ENCODE data around the gene ISG20L2. TPM values are rescaled to one million over a fixed set of nuclear protein-coding genes. Genes with fewer than 3 reads are reported as not detected.
A peak's percentile ranks its signal among the peaks of the same experiment; 100 is the strongest.

The ISG20L2 gene
- total and polyA plus RNA-seq, 12 donors = 5.7 to 17.5 (median 13.3) TPM

GRCh38 chr1:156673387-156674121 is 55.0 kb downstream of the ISG20L2 start:
- DNase-seq (no peak), ATAC-seq (no peak)
- Histone ChIP-seq H3K4me1 (peaks cover 48 to 96% (median 77%) of the 10 kb centered on the region in 9 donors), H3K36me3 (peaks cover 0 to 56% (median 27%) of the 10 kb centered on the region in 9 donors), H3K4me3 (peak overlapping the region in 9 of 10 donors; percentile 61 to 94 (median 82)), H3K27ac (peak overlapping the region; percentile 9 to 99 (median 92)), H3K27me3 (peaks cover 0 to 35% (median 0%) of the 10 kb centered on the region in 7 donors), H3K9me3 (no peaks in the 10 kb centered on the region)
- intact Hi-C loops (cut with DNase I) = no loop called here
- no peak for TF ChIP-seq CTCF (IDR thresholded peaks at IDR 0.05)
- 44 to 45% methylated on average over 8 of the region's 8 CpGs for WGBS, 2 donors

Other genes with a start within 250 kb of the ISG20L2 start
- gene MEF2D, start 228.0 kb downstream of the ISG20L2 start, total RNA-seq = 100 to 1,000 TPM in 4 of 10 donors, 10 to 100 TPM in 6; 81.1 to 127 (median 96.5) TPM
- gene MEF2D, start 228.0 kb downstream of the ISG20L2 start, polyA plus RNA-seq = 10 to 100 TPM; 31.6 to 37.7 TPM
- gene IQGAP3, start 156.2 kb downstream of the ISG20L2 start, total RNA-seq = 1 to 10 TPM in 3 of 10 donors, under 1 TPM in 7; 0.07 to 3.8 (median 0.39) TPM
- gene IQGAP3, start 156.2 kb downstream of the ISG20L2 start, polyA plus RNA-seq = under 1 TPM; 0.09 to 0.22 TPM
- gene TTC24, start 149.0 kb downstream of the ISG20L2 start, total RNA-seq = under 1 TPM in 1 of 10 donors, not detected in 9; 0.21 TPM
- under 1 TPM in 1 of 2 donors, not detected in 1; 0.03 TPM for gene TTC24, start 149.0 kb downstream of the ISG20L2 start, polyA plus RNA-seq
- 100 to 1,000 TPM in 9 of 10 donors, 10 to 100 TPM in 1; 93.1 to 134 (median 112) TPM for gene NAXE, start 137.0 kb downstream of the ISG20L2 start, total RNA-seq
- 100 to 1,000 TPM in 1 of 2 donors, 10 to 100 TPM in 1; 59.8 to 103 TPM for gene NAXE, start 137.0 kb downstream of the ISG20L2 start, polyA plus RNA-seq
- 10 to 100 TPM in 9 of 10 donors, 1 to 10 TPM in 1; 9.3 to 25.4 (median 13.3) TPM for gene GPATCH4, start 127.3 kb downstream of the ISG20L2 start, total RNA-seq
- 10 to 100 TPM; 24.1 to 34.5 TPM for gene GPATCH4, start 127.3 kb downstream of the ISG20L2 start, polyA plus RNA-seq
- gene HAPLN2, start 109.4 kb downstream of the ISG20L2 start, total RNA-seq = 1 to 10 TPM in 3 of 10 donors, under 1 TPM in 6, not detected in 1; 0.24 to 1.7 (median 0.77) TPM
- gene HAPLN2, start 109.4 kb downstream of the ISG20L2 start, polyA plus RNA-seq = 1 to 10 TPM; 3.0 to 6.3 TPM
- under 1 TPM in 6 of 10 donors, not detected in 4; 0.14 to 0.52 (median 0.24) TPM for gene BCAN, start 86.6 kb downstream of the ISG20L2 start, total RNA-seq
- gene BCAN, start 86.6 kb downstream of the ISG20L2 start, polyA plus RNA-seq = under 1 TPM; 0.20 to 0.29 TPM
- 100 to 1,000 TPM in 9 of 10 donors, 10 to 100 TPM in 1; 84.6 to 389 (median 196) TPM for gene NES, start 51.4 kb downstream of the ISG20L2 start, total RNA-seq
- gene NES, start 51.4 kb downstream of the ISG20L2 start, polyA plus RNA-seq = 100 to 1,000 TPM in 1 of 2 donors, 10 to 100 TPM in 1; 46.8 to 116 TPM
- gene CRABP2, start 23.2 kb downstream of the ISG20L2 start, total RNA-seq = 1 to 10 TPM in 4 of 10 donors, under 1 TPM in 5, not detected in 1; 0.25 to 2.7 (median 0.64) TPM
- gene CRABP2, start 23.2 kb downstream of the ISG20L2 start, polyA plus RNA-seq = 1 to 10 TPM; 1.5 to 1.8 TPM
- 10 to 100 TPM; 12.8 to 18.8 (median 15.2) TPM for gene METTL25B, start 297 bp downstream of the ISG20L2 start, total RNA-seq
- gene METTL25B, start 297 bp downstream of the ISG20L2 start, polyA plus RNA-seq = 10 to 100 TPM; 17.0 to 45.2 TPM
- 100 to 1,000 TPM in 2 of 10 donors, 10 to 100 TPM in 8; 70.3 to 105 (median 86.7) TPM for gene MRPL24, start 12.3 kb upstream of the ISG20L2 start, total RNA-seq
- 100 to 1,000 TPM; 157 to 250 TPM for gene MRPL24, start 12.3 kb upstream of the ISG20L2 start, polyA plus RNA-seq
- gene HDGF, start 22.9 kb upstream of the ISG20L2 start, total RNA-seq = 100 to 1,000 TPM; 135 to 202 (median 148) TPM
- gene HDGF, start 22.9 kb upstream of the ISG20L2 start, polyA plus RNA-seq = 100 to 1,000 TPM in 1 of 2 donors, 10 to 100 TPM in 1; 69.8 to 126 TPM
- gene PRCC, start 38.8 kb upstream of the ISG20L2 start, total RNA-seq = 10 to 100 TPM; 32.1 to 56.9 (median 44.2) TPM
- 10 to 100 TPM; 40.6 to 53.4 TPM for gene PRCC, start 38.8 kb upstream of the ISG20L2 start, polyA plus RNA-seq
- gene SH2D2A, start 88.1 kb upstream of the ISG20L2 start, total RNA-seq = 1 to 10 TPM in 3 of 10 donors, under 1 TPM in 6, not detected in 1; 0.50 to 4.4 (median 0.80) TPM
- 1 to 10 TPM in 1 of 2 donors, under 1 TPM in 1; 0.96 to 1.0 TPM for gene SH2D2A, start 88.1 kb upstream of the ISG20L2 start, polyA plus RNA-seq
- gene INSRR, start 130.4 kb upstream of the ISG20L2 start, total RNA-seq = under 1 TPM; 0.04 to 0.20 (median 0.07) TPM
- gene INSRR, start 130.4 kb upstream of the ISG20L2 start, polyA plus RNA-seq = under 1 TPM; 0.01 to 0.80 TPM
- gene NTRK1, start 132.1 kb upstream of the ISG20L2 start, total RNA-seq = 1 to 10 TPM in 4 of 10 donors, under 1 TPM in 6; 0.15 to 3.7 (median 0.69) TPM
- gene NTRK1, start 132.1 kb upstream of the ISG20L2 start, polyA plus RNA-seq = 1 to 10 TPM in 1 of 2 donors, under 1 TPM in 1; 0.28 to 1.5 TPM
- 10 to 100 TPM in 2 of 10 donors, 1 to 10 TPM in 8; 3.8 to 12.4 (median 7.1) TPM for gene PEAR1, start 165.0 kb upstream of the ISG20L2 start, total RNA-seq
- 10 to 100 TPM in 1 of 2 donors, 1 to 10 TPM in 1; 6.2 to 13.7 TPM for gene PEAR1, start 165.0 kb upstream of the ISG20L2 start, polyA plus RNA-seq
- under 1 TPM in 3 of 10 donors, not detected in 7; 0.15 to 0.38 (median 0.35) TPM for gene LRRC71, start 191.9 kb upstream of the ISG20L2 start, total RNA-seq
- under 1 TPM; 0.06 to 0.51 TPM for gene LRRC71, start 191.9 kb upstream of the ISG20L2 start, polyA plus RNA-seq